CD4-positive, CD25-positive, alpha-beta regulatory T cell (primary cell): ENCODE measurements around the gene LORICRIN. TPM values are rescaled to one million over a fixed set of nuclear protein-coding genes. Genes with fewer than 3 reads are reported as not detected.

ENCODE experiments used
- ATAC-seq, 2 donors: fragments of 150-1000 bp; cut with Tn5 transposase; one replicate each; pipeline ENCODE4 v1.10.0; 2021; ENCODE audit warnings: low read depth in 2 of 2, moderate number of reproducible peaks in 2 of 2, moderate library complexity in 1 of 2
- DNase-seq, 3 donors: peaks; one replicate each; pipeline versions ENCODE4 v3.0.0 to v3.0.0-alpha.2; 2012 to 2022; ENCODE audit warnings: mixed read lengths in 1 of 3
- H3K27ac ChIP-seq: one replicate; pipeline ENCODE4 v1.7.0; 2013; ENCODE audit warnings: mild to moderate bottlenecking, low read length; ENCODE audit not compliant: insufficient read depth, poor library complexity, severe bottlenecking
- H3K27me3 ChIP-seq: one replicate; pipeline ENCODE4 v1.7.0; 2013; ENCODE audit warnings: low read length; ENCODE audit not compliant: control insufficient read depth, insufficient read depth
- H3K36me3 ChIP-seq: one replicate; pipeline ENCODE4 v1.7.0; 2013; ENCODE audit warnings: mild to moderate bottlenecking, low read length, moderate library complexity; ENCODE audit not compliant: control insufficient read depth, insufficient read depth
- H3K4me1 ChIP-seq: 2 replicates; pipeline ENCODE4 v1.7.0; 2013; ENCODE audit warnings: mild to moderate bottlenecking, low read length; ENCODE audit not compliant: insufficient read depth, control insufficient read depth, poor library complexity, severe bottlenecking
- H3K4me3 ChIP-seq: one replicate; pipeline ENCODE4 v1.7.0; 2013; ENCODE audit warnings: low read depth, mild to moderate bottlenecking, low read length, moderate library complexity
- H3K9me3 ChIP-seq, 2 experiments: 1 replicate in 1 of 2; 2 replicates in 1 of 2; pipeline ENCODE4 v1.7.0; 2013; ENCODE audit warnings: low read length in 2 of 2, mild to moderate bottlenecking in 1 of 2, moderate library complexity in 1 of 2; ENCODE audit not compliant: control insufficient read depth in 2 of 2
- H3K27ac Mint-ChIP-seq, 3 donors: one replicate each; pipeline ENCODE4 v1.8.0; 2020 to 2022; ENCODE audit warnings: mild to moderate bottlenecking in 3 of 3, mixed read lengths in 3 of 3, moderate library complexity in 2 of 3
- H3K27me3 Mint-ChIP-seq: one replicate; pipeline ENCODE4 v1.8.0; 2022; ENCODE audit warnings: mild to moderate bottlenecking, mixed read lengths
- H3K36me3 Mint-ChIP-seq: one replicate; pipeline ENCODE4 v1.8.0; 2020; ENCODE audit warnings: mixed read lengths
- H3K4me1 Mint-ChIP-seq, 4 donors: one replicate each; pipeline ENCODE4 v1.8.0; 2020 to 2022; ENCODE audit warnings: mixed read lengths in 4 of 4, mild to moderate bottlenecking in 1 of 4
- H3K4me3 Mint-ChIP-seq, 4 donors: one replicate each; pipeline ENCODE4 v1.8.0; 2020 to 2022; ENCODE audit warnings: mild to moderate bottlenecking in 4 of 4, mixed read lengths in 4 of 4, moderate library complexity in 3 of 4
- H3K9me3 Mint-ChIP-seq, 7 donors: one replicate each; pipeline ENCODE4 v1.8.0; 2020 to 2022; ENCODE audit warnings: mixed read lengths in 7 of 7, mild to moderate bottlenecking in 3 of 7, moderate library complexity in 2 of 7
- polyA plus RNA-seq, 4 donors: library from polyadenylated mRNA; unstranded; fragments of 300-500 nt; fragmentation: Illumina TruSeq; gene quantifications; one replicate each; pipeline ENCODE4 v1.2.3, GENCODE V29; 2021
- total RNA-seq: library from RNA; stranded (reverse); gene quantifications from one replicate; pipeline ENCODE4 v1.2.3, GENCODE V29; 2022

LORICRIN gene
- not detected for total RNA-seq
- polyA plus RNA-seq: not detected

DNA sequence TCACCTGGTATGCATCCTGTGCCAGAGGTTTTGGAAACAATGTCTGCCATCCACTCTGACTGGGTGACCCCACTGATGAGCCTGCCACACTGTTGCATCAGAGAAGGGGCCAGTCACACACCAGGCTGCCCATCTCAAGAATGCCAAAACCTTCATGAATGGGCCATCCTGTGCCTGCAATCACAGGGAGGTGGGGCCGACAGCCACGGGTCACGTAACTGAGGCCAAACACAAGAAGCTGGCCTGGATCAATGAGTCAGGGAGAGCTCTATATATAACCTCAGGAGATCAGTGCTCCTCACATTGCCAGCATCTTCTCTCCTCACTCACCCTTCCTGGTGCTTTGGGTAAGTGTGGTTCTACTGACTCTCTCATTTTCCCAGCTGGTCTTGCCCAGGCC is at the start of gene LORICRIN:
Gene LORICRIN (plus strand): TSS at position 301 of the 400 bp plus-strand sequence. CDS start 1,263 bp downstream, outside the sequence.
- Histone ChIP-seq H3K4me1 (peaks cover 26% of the 10 kb centered on the region), H3K27ac (no peak within 1 kb of the TSS), H3K4me3 (no peak within 1 kb of the TSS), H3K9me3 (no peaks in the 10 kb centered on the region), H3K27me3 (peaks cover 28% of the 10 kb centered on the region), H3K36me3 (no peaks in the 10 kb centered on the region)
- peaks cover 45% of the 10 kb centered on the region for H3K27me3 Mint-ChIP-seq
- peaks cover 0 to 30% (median 20%) of the 10 kb centered on the region in 4 donors for H3K4me1 Mint-ChIP-seq
- H3K9me3 Mint-ChIP-seq: peaks cover 0 to 2% (median 0%) of the 10 kb centered on the region in 7 donors
- H3K27ac Mint-ChIP-seq: peak within 1 kb of the TSS in 1 of 3 donors; percentile 49
- DNase-seq (no peak), ATAC-seq (no peak)
- H3K36me3 Mint-ChIP-seq: no peaks in the 10 kb centered on the region
- H3K4me3 Mint-ChIP-seq: peak within 1 kb of the TSS; percentile 78 to 85 (median 81)

DNA sequence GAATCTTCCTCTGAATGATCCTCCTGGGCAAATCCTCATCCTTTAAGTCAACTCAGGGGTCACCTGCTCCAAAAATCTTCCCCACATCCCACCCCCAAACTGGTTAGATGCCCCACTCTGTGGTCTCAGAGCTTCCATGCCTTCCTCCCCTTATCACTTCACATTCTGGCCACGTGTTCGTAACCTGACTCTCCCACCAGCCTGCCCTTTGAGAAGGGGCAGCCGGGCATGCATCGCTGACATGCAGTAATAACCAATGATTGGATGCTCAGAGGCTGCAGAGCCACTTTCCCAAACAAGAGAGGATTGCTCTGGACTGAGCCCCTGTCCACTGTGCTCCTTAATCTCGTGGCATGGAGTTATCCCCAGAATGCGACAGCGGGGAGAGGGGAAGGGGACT is 49.3 kb upstream of the LORICRIN start:
- no peak overlapping the region for H3K27ac Mint-ChIP-seq
- no peaks in the 10 kb centered on the region for H3K36me3 Mint-ChIP-seq
- no peaks in the 10 kb centered on the region for H3K4me1 Mint-ChIP-seq
- DNase-seq: no peak
- H3K9me3 Mint-ChIP-seq: no peaks in the 10 kb centered on the region
- Histone ChIP-seq H3K27ac (no peak overlapping the region), H3K4me1 (no peaks in the 10 kb centered on the region), H3K27me3 (no peaks in the 10 kb centered on the region), H3K4me3 (no peak overlapping the region), H3K36me3 (no peaks in the 10 kb centered on the region), H3K9me3 (no peaks in the 10 kb centered on the region)
- ATAC-seq: no peak
- H3K27me3 Mint-ChIP-seq: peaks cover 13% of the 10 kb centered on the region
- H3K4me3 Mint-ChIP-seq: no peak overlapping the region

GRCh38 chr1:153212201-153212600 is 47.3 kb upstream of the LORICRIN start:
- Mint-ChIP-seq H3K27me3 (peaks cover 13% of the 10 kb centered on the region), H3K4me1 (no peaks in the 10 kb centered on the region), H3K4me3 (no peak overlapping the region), H3K27ac (no peak overlapping the region), H3K36me3 (no peaks in the 10 kb centered on the region), H3K9me3 (no peaks in the 10 kb centered on the region)
- no peak for DNase-seq
- Histone ChIP-seq H3K4me1 (no peaks in the 10 kb centered on the region), H3K27ac (no peak overlapping the region), H3K4me3 (no peak overlapping the region), H3K27me3 (no peaks in the 10 kb centered on the region), H3K36me3 (no peaks in the 10 kb centered on the region), H3K9me3 (no peaks in the 10 kb centered on the region)
- ATAC-seq: no peak

DNA sequence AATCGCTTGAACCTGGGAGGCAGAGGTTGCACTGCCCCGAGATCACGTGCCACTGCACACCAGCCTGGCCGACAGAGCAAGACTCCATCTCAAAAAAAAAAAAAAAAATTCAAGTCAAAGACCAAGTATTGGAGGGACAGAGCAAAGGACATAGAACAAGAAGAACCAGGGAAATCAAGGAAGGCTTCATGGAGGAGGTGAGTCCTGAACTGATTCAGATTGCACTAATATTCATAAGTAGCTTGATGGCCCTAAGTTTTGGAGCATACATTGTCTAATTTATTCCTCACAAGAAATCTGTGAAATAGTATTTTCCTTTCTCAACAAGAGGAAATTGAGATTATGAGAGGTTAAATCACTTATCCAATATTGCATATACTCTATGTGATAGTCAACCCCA is 46.0 kb upstream of the LORICRIN start:
- H3K27me3 Mint-ChIP-seq: peaks cover 16% of the 10 kb centered on the region
- H3K4me3 Mint-ChIP-seq: no peak overlapping the region
- Histone ChIP-seq H3K9me3 (no peaks in the 10 kb centered on the region), H3K27ac (no peak overlapping the region), H3K27me3 (no peaks in the 10 kb centered on the region), H3K4me1 (no peaks in the 10 kb centered on the region), H3K4me3 (no peak overlapping the region), H3K36me3 (no peaks in the 10 kb centered on the region)
- no peaks in the 10 kb centered on the region for H3K36me3 Mint-ChIP-seq
- no peak for ATAC-seq
- no peak for DNase-seq
- no peaks in the 10 kb centered on the region for H3K4me1 Mint-ChIP-seq
- H3K9me3 Mint-ChIP-seq: no peaks in the 10 kb centered on the region
- H3K27ac Mint-ChIP-seq: no peak overlapping the region

DNA sequence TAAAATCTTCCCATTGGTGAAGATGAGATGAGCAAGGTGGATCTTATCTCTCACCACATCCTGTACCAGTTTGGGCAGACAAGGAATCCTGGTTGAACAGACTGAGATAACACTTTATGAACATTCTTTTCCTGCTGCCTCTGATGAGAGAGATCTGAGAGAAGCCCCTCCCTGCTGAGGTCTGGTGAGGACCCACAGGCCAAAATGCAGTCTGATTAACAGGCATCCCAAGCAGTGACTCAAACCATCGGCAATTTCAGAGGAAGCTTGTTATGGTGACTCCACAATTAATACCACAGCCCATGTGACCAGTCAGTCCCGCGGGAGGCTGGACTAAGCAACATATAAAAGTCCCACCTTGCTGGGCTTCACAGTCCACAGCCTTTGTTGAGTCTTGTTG is 42.3 kb upstream of the LORICRIN start, which contains the start of gene PRR9:
Gene PRR9 (plus strand): TSS at position 373 of the 400 bp plus-strand sequence. CDS start 561 bp downstream, outside the sequence.
- Histone ChIP-seq H3K36me3 (no peaks in the 10 kb centered on the region), H3K9me3 (no peaks in the 10 kb centered on the region), H3K27me3 (no peaks in the 10 kb centered on the region), H3K4me3 (no peak within 1 kb of the TSS), H3K4me1 (no peaks in the 10 kb centered on the region), H3K27ac (no peak within 1 kb of the TSS)
- DNase-seq: no peak
- Mint-ChIP-seq H3K27me3 (peaks cover 21% of the 10 kb centered on the region), H3K4me3 (no peak within 1 kb of the TSS), H3K36me3 (no peaks in the 10 kb centered on the region), H3K9me3 (no peaks in the 10 kb centered on the region), H3K27ac (no peak within 1 kb of the TSS), H3K4me1 (no peaks in the 10 kb centered on the region)
- ATAC-seq: no peak

DNA sequence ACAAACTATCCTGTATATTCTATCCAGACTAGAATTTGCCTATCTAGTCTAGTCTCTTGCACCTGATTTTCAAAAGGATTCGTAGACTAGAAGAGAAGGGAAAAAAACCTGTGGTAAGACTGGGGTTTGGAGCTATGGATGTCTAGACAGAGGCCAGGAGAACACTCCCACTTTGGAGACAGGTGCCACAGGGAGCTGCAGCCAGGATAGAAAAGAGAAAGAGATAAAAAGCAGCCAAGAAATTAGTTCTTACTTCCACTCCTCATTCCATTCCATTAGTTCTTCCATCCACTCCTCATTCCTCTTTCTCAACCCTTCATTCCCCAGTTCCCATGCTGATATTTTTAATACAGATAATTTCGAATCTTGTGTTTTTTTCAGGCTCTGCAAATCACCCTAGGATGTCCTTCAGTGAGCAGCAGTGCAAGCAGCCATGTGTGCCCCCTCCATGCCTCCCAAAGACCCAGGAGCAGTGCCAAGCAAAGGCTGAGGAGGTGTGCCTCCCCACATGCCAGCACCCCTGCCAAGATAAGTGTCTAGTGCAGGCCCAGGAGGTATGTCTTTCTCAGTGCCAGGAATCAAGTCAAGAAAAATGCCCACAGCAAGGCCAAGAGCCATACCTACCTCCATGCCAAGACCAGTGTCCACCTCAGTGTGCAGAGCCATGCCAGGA is 41.6 kb upstream of the LORICRIN start:
- Histone ChIP-seq H3K27ac (no peak overlapping the region), H3K9me3 (no peaks in the 10 kb centered on the region), H3K27me3 (no peaks in the 10 kb centered on the region), H3K36me3 (no peaks in the 10 kb centered on the region), H3K4me3 (no peak overlapping the region), H3K4me1 (no peaks in the 10 kb centered on the region)
- no peaks in the 10 kb centered on the region for H3K4me1 Mint-ChIP-seq
- DNase-seq (no peak), ATAC-seq (no peak)
- H3K27me3 Mint-ChIP-seq: peaks cover 19% of the 10 kb centered on the region
- no peaks in the 10 kb centered on the region for H3K36me3 Mint-ChIP-seq
- H3K27ac Mint-ChIP-seq: no peak overlapping the region
- no peak overlapping the region for H3K4me3 Mint-ChIP-seq
- no peaks in the 10 kb centered on the region for H3K9me3 Mint-ChIP-seq

DNA sequence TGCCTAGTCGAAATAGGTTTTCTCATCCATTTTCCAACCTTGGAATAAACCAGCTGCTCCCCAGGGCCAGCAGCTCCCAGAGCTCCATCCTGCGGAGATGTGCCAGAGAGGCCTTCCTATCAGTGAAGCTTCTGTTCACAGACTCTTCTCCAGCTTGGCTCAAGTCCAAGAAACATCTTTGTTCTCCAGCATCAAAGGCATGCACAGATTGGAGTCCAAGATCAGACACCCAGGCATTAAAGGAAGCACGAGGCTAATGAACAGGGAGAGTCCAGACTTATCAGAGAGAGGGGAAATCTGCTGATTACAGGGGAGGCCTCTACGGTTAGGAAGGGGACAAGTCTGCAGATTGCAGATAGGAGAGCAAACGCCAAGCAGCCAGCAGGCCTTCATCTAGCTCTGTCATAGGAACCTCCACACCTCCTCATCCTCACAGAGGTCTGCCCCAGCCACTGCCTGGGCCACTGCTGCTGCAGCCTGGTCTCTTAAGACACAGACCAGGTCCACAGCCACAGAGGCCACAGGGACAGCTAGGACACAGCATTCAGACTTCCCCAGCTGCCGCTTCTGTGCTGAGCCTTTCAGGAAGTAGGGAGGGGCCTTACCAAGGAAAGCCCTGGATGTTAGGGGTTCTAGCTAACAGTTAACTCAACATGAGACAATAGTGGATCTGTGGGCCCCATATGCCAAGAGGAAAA is 38.7 kb upstream of the LORICRIN start:
- Mint-ChIP-seq H3K4me1 (peaks cover 0 to 2% (median 0%) of the 10 kb centered on the region in 4 donors), H3K4me3 (no peak overlapping the region), H3K27me3 (peaks cover 26% of the 10 kb centered on the region), H3K9me3 (no peaks in the 10 kb centered on the region), H3K27ac (no peak overlapping the region), H3K36me3 (no peaks in the 10 kb centered on the region)
- H3K4me3 ChIP-seq: no peak overlapping the region
- no peak overlapping the region for H3K27ac ChIP-seq
- no peaks in the 10 kb centered on the region for H3K9me3 ChIP-seq
- no peaks in the 10 kb centered on the region for H3K36me3 ChIP-seq
- H3K27me3 ChIP-seq: peaks cover 5% of the 10 kb centered on the region
- no peak for ATAC-seq
- DNase-seq: no peak
- no peaks in the 10 kb centered on the region for H3K4me1 ChIP-seq
